ENCODE data around the gene RIPK4. TPM values are rescaled to one million over a fixed set of nuclear protein-coding genes. Genes with fewer than 3 reads are reported as not detected.

Gene RIPK4
- polyA plus RNA-seq, 3 donors: 0.05 to 0.09 TPM; not detected in 1

- no peak overlapping the region for H3K27ac ChIP-seq (ENCODE audit: low read depth in 1 of 2, low read length in 2 of 2)
- no peak overlapping the region for H3K4me3 ChIP-seq (replicated peaks in 1 of 3; ENCODE audit: low read depth in 2 of 3, low read length in 3 of 3)
- Mint-ChIP-seq H3K9me3 (peaks cover 0 to 3% (median 0%) of the 10 kb centered on the region in 7 donors), H3K4me3 (no peak overlapping the region), H3K36me3 (no peaks in the 10 kb centered on the region), H3K4me1 (peaks cover 37% of the 10 kb centered on the region), H3K27me3 (ENCODE audit: low read depth in 3 of 3) (peaks cover 5 to 11% (median 8%) of the 10 kb centered on the region in 3 donors), H3K27ac (peak overlapping the region in 3 of 7 donors; percentile 34 to 46 (median 45))
- intact Hi-C loops (cut with micrococcal nuclease): no loop called here
- no peaks in the 10 kb centered on the region for H3K9me3 ChIP-seq (replicated peaks in 1 of 2; ENCODE audit: control insufficient read depth in 1 of 2, insufficient read depth in 1 of 2, low read length in 2 of 2)
- DNase-seq: no peak
- no peak overlapping the region for H3K9ac ChIP-seq (ENCODE audit: insufficient read depth, low read length, poor library complexity, severe bottlenecking)
- H3K27me3 ChIP-seq (ENCODE audit: control insufficient read depth in 2 of 2, insufficient read depth in 2 of 2, low read length in 2 of 2): no peaks in the 10 kb centered on the region
- H3K4me1 ChIP-seq (ENCODE audit: control insufficient read depth in 1 of 2, insufficient read depth in 2 of 2, low read length in 2 of 2): peaks cover 26 to 33% of the 10 kb centered on the region in 2 donors
- H4K20me1 ChIP-seq (ENCODE audit: insufficient read depth, low read length): no peaks in the 10 kb centered on the region
- H3K4me2 ChIP-seq (replicated peaks; ENCODE audit: extremely low read depth, low read length, poor library complexity, severe bottlenecking): no peak overlapping the region
- H3K36me3 ChIP-seq (replicated peaks in 1 of 2; ENCODE audit: control insufficient read depth in 1 of 2, insufficient read depth in 2 of 2, low read length in 2 of 2): no peaks in the 10 kb centered on the region
- no peak overlapping the region for H2AFZ ChIP-seq (ENCODE audit: insufficient read depth, low read depth, low read length, poor library complexity, severe bottlenecking)
- 93% methylated on average over 32 of the region's 33 CpGs for WGBS (ENCODE audit: insufficient coverage)
- TF ChIP-seq, protein P1, sequence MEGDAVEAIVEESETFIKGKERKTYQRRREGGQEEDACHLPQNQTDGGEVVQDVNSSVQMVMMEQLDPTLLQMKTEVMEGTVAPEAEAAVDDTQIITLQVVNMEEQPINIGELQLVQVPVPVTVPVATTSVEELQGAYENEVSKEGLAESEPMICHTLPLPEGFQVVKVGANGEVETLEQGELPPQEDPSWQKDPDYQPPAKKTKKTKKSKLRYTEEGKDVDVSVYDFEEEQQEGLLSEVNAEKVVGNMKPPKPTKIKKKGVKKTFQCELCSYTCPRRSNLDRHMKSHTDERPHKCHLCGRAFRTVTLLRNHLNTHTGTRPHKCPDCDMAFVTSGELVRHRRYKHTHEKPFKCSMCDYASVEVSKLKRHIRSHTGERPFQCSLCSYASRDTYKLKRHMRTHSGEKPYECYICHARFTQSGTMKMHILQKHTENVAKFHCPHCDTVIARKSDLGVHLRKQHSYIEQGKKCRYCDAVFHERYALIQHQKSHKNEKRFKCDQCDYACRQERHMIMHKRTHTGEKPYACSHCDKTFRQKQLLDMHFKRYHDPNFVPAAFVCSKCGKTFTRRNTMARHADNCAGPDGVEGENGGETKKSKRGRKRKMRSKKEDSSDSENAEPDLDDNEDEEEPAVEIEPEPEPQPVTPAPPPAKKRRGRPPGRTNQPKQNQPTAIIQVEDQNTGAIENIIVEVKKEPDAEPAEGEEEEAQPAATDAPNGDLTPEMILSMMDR (IDR thresholded peaks at IDR 0.05): no peak
- H3K79me2 ChIP-seq (ENCODE audit: insufficient read depth, low read length): no peaks in the 10 kb centered on the region
Observed at GRCh38 chr21:41755934-41756773, 10.7 kb downstream of the RIPK4 start.

- H3K27me3 ChIP-seq (ENCODE audit: control insufficient read depth in 2 of 2, insufficient read depth in 2 of 2, low read length in 2 of 2): no peaks in the 10 kb centered on the region
- H3K4me2 ChIP-seq (replicated peaks; ENCODE audit: extremely low read depth, low read length, poor library complexity, severe bottlenecking): no peak overlapping the region
- DNase-seq: no peak
- H3K27me3 Mint-ChIP-seq (ENCODE audit: low read depth in 3 of 3): peaks cover 4 to 12% (median 5%) of the 10 kb centered on the region in 3 donors
- peaks cover 19 to 25% of the 10 kb centered on the region in 2 donors for H3K4me1 ChIP-seq (ENCODE audit: control insufficient read depth in 1 of 2, insufficient read depth in 2 of 2, low read length in 2 of 2)
- H3K79me2 ChIP-seq (ENCODE audit: insufficient read depth, low read length): no peaks in the 10 kb centered on the region
- no peak overlapping the region for H3K9ac ChIP-seq (ENCODE audit: insufficient read depth, low read length, poor library complexity, severe bottlenecking)
- H3K27ac ChIP-seq (ENCODE audit: low read depth in 1 of 2, low read length in 2 of 2): no peak overlapping the region
- H3K9me3 ChIP-seq (replicated peaks in 1 of 2; ENCODE audit: control insufficient read depth in 1 of 2, insufficient read depth in 1 of 2, low read length in 2 of 2): no peaks in the 10 kb centered on the region
- no peaks in the 10 kb centered on the region for H4K20me1 ChIP-seq (ENCODE audit: insufficient read depth, low read length)
- no peaks in the 10 kb centered on the region for H3K36me3 Mint-ChIP-seq
- no peaks in the 10 kb centered on the region for H3K36me3 ChIP-seq (replicated peaks in 1 of 2; ENCODE audit: control insufficient read depth in 1 of 2, insufficient read depth in 2 of 2, low read length in 2 of 2)
- no peak overlapping the region for H3K4me3 ChIP-seq (replicated peaks in 1 of 3; ENCODE audit: low read depth in 2 of 3, low read length in 3 of 3)
- peaks cover 0 to 3% (median 0%) of the 10 kb centered on the region in 7 donors for H3K9me3 Mint-ChIP-seq
- TF ChIP-seq, protein P1 (IDR thresholded peaks at IDR 0.05): no peak
- peaks cover 30% of the 10 kb centered on the region for H3K4me1 Mint-ChIP-seq
- H3K4me3 Mint-ChIP-seq: no peak overlapping the region
- no peak overlapping the region for H2AFZ ChIP-seq (ENCODE audit: insufficient read depth, low read depth, low read length, poor library complexity, severe bottlenecking)
- peak overlapping the region in 1 of 7 donors; percentile 5 for H3K27ac Mint-ChIP-seq
- 92% methylated on average over 23 of the region's 23 CpGs for WGBS (ENCODE audit: insufficient coverage)
- intact Hi-C loops (cut with micrococcal nuclease): no loop called here
Observed at GRCh38 chr21:41755258-41755933, 11.5 kb downstream of the RIPK4 start.
